Gastrocnemius medialis (tissue), 4 donors: ENCODE data around the gene ERC2.

Source experiments
- CTCF ChIP-seq, 5 experiments: fragments of 450-650 bp in 3 of 5; fragments of 200-600 bp in 2 of 5; sonication (generic) in 2 of 5; IDR thresholded peaks in 4 of 5; conservative IDR thresholded peaks in 1 of 5; 1 replicate in 4 of 5; 2 replicates in 1 of 5; pipeline ENCODE4 v1.5.1; 2016 to 2019; ENCODE audit warnings: antibody characterized with exemption in 5 of 5, mild to moderate bottlenecking in 3 of 5, moderate library complexity in 3 of 5
- POLR2A ChIP-seq, 2 donors: fragments of 450-650 bp; IDR thresholded peaks; one replicate each; pipeline ENCODE4 v1.6.1; 2017; ENCODE audit warnings: antibody characterized with exemption in 2 of 2, mild to moderate bottlenecking in 2 of 2, moderate library complexity in 2 of 2

- TF ChIP-seq CTCF (IDR thresholded peaks at IDR 0.05 in 4 of 5, conservative IDR thresholded peaks at IDR 0.05 in 1 of 5), result no peak
- no peak for TF ChIP-seq POLR2A (IDR thresholded peaks at IDR 0.05)
These were observed 663.8 kb downstream of the ERC2 start for GRCh38 chr3:55804170-55805095.
